ENCODE data around the gene PA2G4.
A peak's percentile ranks its signal among the peaks of the same experiment; 100 is the strongest.
"Not testable (repeated sequence)": the region's sequence is repeated elsewhere in the genome, so short reads cannot be mapped to it uniquely, and the experiment has no call there.

PA2G4 gene

GRCh38 chr12:56154818-56155217 is 50.5 kb downstream of the PA2G4 start:
- no peak for DNase-seq

- no peak for DNase-seq
These were observed 51.0 kb downstream of the PA2G4 start for GRCh38 chr12:56155256-56155845.

GRCh38 chr12:56156464-56157200 is 52.3 kb downstream of the PA2G4 start:
- DNase-seq: not testable (repeated sequence)

GRCh38 chr12:56157201-56158028 is 53.1 kb downstream of the PA2G4 start:
- DNase-seq: peak; percentile 90

GRCh38 chr12:56158029-56158925 is 53.9 kb downstream of the PA2G4 start, which contains the start of gene MYL6:
MYL6 (plus strand) TSS chr12:56158359; CDS start chr12:56158402, 43 bp downstream.
- DNase-seq: peak; percentile 87

GRCh38 chr12:56158926-56159461 is 54.6 kb downstream of the PA2G4 start:
- DNase-seq: peak; percentile 51

GRCh38 chr12:56159482-56160192 is 55.3 kb downstream of the PA2G4 start:
- DNase-seq: peak; percentile 32

GRCh38 chr12:56160193-56160763 is 55.9 kb downstream of the PA2G4 start:
- DNase-seq: no peak

- DNase-seq: no peak
These were observed 56.7 kb downstream of the PA2G4 start for GRCh38 chr12:56160894-56161689.

GRCh38 chr12:56161690-56162351 is 57.5 kb downstream of the PA2G4 start:
- no peak for DNase-seq

GRCh38 chr12:56162468-56163290 is 58.3 kb downstream of the PA2G4 start:
- no peak for DNase-seq
